Ureter (tissue), 1 donor: ENCODE results near the gene SEL1L. TPM values are rescaled to one million over a fixed set of nuclear protein-coding genes. Genes with fewer than 3 reads are reported as not detected.
"Not testable (repeated sequence)": the region's sequence is repeated elsewhere in the genome, so short reads cannot be mapped to it uniquely, and the experiment has no call there.

Experiments
- DNase-seq: peaks from one replicate; pipeline ENCODE4 v3.0.0-alpha.2; 2020; ENCODE audit warnings: low spot score
- total RNA-seq: library from RNA; stranded (reverse); gene quantifications from one replicate; pipeline ENCODE4 v1.2.4, GENCODE V29; 2023
- donor health status: DM: yes; HTN: yes; CAD: no.

SEL1L gene
- total RNA-seq, 1 donor from 2014 or later, result 87.8 TPM

GRCh38 chr14:81525129-81525528, 8.5 kb downstream of the SEL1L start:
- DNase-seq, result no peak

GRCh38 chr14:81523616-81524015, 10.0 kb downstream of the SEL1L start:
- no peak for DNase-seq

- no peak for DNase-seq
Observed at GRCh38 chr14:81523016-81523415, 10.6 kb downstream of the SEL1L start.

GRCh38 chr14:81521356-81521755, 12.3 kb downstream of the SEL1L start:
- DNase-seq, result no peak

- DNase-seq, result no peak
Observed at GRCh38 chr14:81519200-81520011, 14.2 kb downstream of the SEL1L start.

GRCh38 chr14:81517798-81518398, 15.8 kb downstream of the SEL1L start:
- DNase-seq, result no peak

- DNase-seq, result no peak
Observed at GRCh38 chr14:81516986-81517797, 16.5 kb downstream of the SEL1L start.

GRCh38 chr14:81515927-81516326, 17.7 kb downstream of the SEL1L start:
- DNase-seq, result not testable (repeated sequence)

GRCh38 chr14:81512826-81513225, 20.8 kb downstream of the SEL1L start:
- DNase-seq, result not testable (repeated sequence)

GRCh38 chr14:81511111-81511904, 22.3 kb downstream of the SEL1L start:
- no peak for DNase-seq

- DNase-seq, result no peak
Observed at GRCh38 chr14:81509838-81510452, 23.7 kb downstream of the SEL1L start.

- DNase-seq, result no peak
Observed at GRCh38 chr14:81509321-81509720, 24.3 kb downstream of the SEL1L start.

GRCh38 chr14:81506487-81506886, 27.2 kb downstream of the SEL1L start:
- no peak for DNase-seq

GRCh38 chr14:81504864-81505263, 28.8 kb downstream of the SEL1L start:
- DNase-seq, result no peak

- no peak for DNase-seq
Observed at GRCh38 chr14:81485781-81486180, 47.9 kb downstream of the SEL1L start.

GRCh38 chr14:81485372-81485771, 48.3 kb downstream of the SEL1L start:
- DNase-seq, result no peak

- DNase-seq, result no peak
Observed at GRCh38 chr14:81484120-81484519, 49.5 kb downstream of the SEL1L start.

- no peak for DNase-seq
Observed at GRCh38 chr14:81480741-81481140, 52.9 kb downstream of the SEL1L start.

GRCh38 chr14:81478446-81478845, 55.2 kb downstream of the SEL1L start:
- DNase-seq, result no peak

- no peak for DNase-seq
Observed at GRCh38 chr14:81476816-81477215, 56.8 kb downstream of the SEL1L start.

- no peak for DNase-seq
Observed at GRCh38 chr14:81474685-81475324, 58.8 kb downstream of the SEL1L start.
